Thoracic aorta (tissue), 2 donors: ENCODE measurements around the gene C4B. TPM values are rescaled to one million over a fixed set of nuclear protein-coding genes. Genes with fewer than 3 reads are reported as not detected.
"Not testable (repeated sequence)": the region's sequence is repeated elsewhere in the genome, so short reads cannot be mapped to it uniquely, and the experiment has no call there.

Source experiments
- ATAC-seq: fragments of 150-250 bp; one replicate; pipeline ENCODE4 v1.8.0; 2017; ENCODE audit warnings: low read depth; ENCODE audit not compliant: insufficient number of reproducible peaks, low FRiP score
- DNase-seq: peaks from one replicate; pipeline ENCODE4 v3.0.0-alpha.2; 2020; ENCODE audit warnings: low spot score
- H3K27ac ChIP-seq, 2 donors: fragments of 200-600 bp; sonication (generic); 1 replicate in 1 of 2; 2 replicates in 1 of 2; pipeline ENCODE4 v1.5.1; 2016; ENCODE audit warnings: mild to moderate bottlenecking in 2 of 2, moderate library complexity in 2 of 2
- H3K27me3 ChIP-seq: fragments of 200-600 bp; sonication (generic); replicated peaks from 2 replicates; pipeline ENCODE4 v1.6.0; 2016; ENCODE audit warnings: mild to moderate bottlenecking; ENCODE audit not compliant: insufficient read depth
- H3K36me3 ChIP-seq: fragments of 200-600 bp; sonication (generic); one replicate; pipeline ENCODE4 v1.5.1; 2016
- H3K4me1 ChIP-seq, 2 donors: fragments of 200-600 bp; sonication (generic); 1 replicate in 1 of 2; 2 replicates in 1 of 2; pipeline versions ENCODE4 v1.5.1 to v1.6.0; 2016; ENCODE audit warnings: low read depth in 2 of 2, mild to moderate bottlenecking in 1 of 2; ENCODE audit not compliant: control insufficient read depth in 1 of 2
- H3K4me3 ChIP-seq: fragments of 200-600 bp; sonication (generic); 2 replicates; pipeline ENCODE4 v1.5.1; 2016; ENCODE audit warnings: mild to moderate bottlenecking
- H3K9me3 ChIP-seq: fragments of 200-600 bp; sonication (generic); 2 replicates; pipeline ENCODE4 v1.5.1; 2016
- total RNA-seq, 2 donors: library from RNA; depleted of rRNA; stranded (reverse); fragments of >200 nt; gene quantifications; one replicate each; pipeline versions ENCODE4 v1.1.0 to v1.2.3, GENCODE V29; 2016

Gene C4B
- total RNA-seq, 2 donors from 2014 or later: 44.3 to 108 TPM

- H3K4me1 ChIP-seq, H3K4me3 ChIP-seq, H3K9me3 ChIP-seq, DNase-seq, H3K27me3 ChIP-seq, H3K27ac ChIP-seq, H3K36me3 ChIP-seq, ATAC-seq: not testable (repeated sequence)
Measured at GRCh38 chr6:32028631-32029030, 14.0 kb downstream of the C4B start.

- not testable (repeated sequence) for H3K36me3 ChIP-seq, H3K4me1 ChIP-seq, H3K27me3 ChIP-seq, ATAC-seq, H3K27ac ChIP-seq, H3K9me3 ChIP-seq, H3K4me3 ChIP-seq, DNase-seq
Measured at GRCh38 chr6:32029553-32029952, 15.0 kb downstream of the C4B start.

DNA sequence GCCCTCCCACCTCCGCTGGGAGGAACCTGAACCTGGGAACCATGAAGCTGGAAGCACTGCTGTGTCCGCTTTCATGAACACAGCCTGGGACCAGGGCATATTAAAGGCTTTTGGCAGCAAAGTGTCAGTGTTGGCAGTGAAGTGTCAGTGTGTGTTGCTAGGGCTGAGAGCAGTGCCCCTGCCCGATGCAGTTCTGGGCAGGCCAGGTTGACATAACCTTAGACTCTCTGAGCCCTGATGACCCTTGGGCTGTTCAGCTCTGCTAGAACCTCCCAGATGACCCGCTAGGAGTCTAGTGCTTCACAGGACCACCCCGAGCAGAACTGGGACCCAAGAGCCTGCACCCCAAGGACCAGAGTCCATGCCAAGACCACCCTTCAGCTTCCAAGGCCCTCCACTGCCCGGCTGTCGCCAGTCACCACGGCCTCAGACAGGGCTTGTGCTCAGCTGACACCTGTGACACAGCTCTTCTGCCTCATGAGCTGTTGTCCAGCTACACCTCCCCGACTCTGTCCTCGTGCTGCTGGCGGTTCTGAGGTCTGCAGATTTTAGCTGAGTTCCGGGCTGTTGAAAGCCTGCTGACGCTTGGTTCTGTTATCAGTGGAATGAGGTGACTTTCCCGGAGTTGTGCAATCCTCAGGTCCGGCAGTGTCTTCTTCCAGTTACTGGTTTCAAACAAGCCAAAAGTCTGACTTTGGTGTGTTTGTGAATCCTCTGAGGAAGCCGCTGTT is 20.9 kb downstream of the C4B start:
- H3K4me1 ChIP-seq, DNase-seq, H3K36me3 ChIP-seq, H3K9me3 ChIP-seq, H3K4me3 ChIP-seq, H3K27me3 ChIP-seq, H3K27ac ChIP-seq, ATAC-seq: not testable (repeated sequence)

DNA sequence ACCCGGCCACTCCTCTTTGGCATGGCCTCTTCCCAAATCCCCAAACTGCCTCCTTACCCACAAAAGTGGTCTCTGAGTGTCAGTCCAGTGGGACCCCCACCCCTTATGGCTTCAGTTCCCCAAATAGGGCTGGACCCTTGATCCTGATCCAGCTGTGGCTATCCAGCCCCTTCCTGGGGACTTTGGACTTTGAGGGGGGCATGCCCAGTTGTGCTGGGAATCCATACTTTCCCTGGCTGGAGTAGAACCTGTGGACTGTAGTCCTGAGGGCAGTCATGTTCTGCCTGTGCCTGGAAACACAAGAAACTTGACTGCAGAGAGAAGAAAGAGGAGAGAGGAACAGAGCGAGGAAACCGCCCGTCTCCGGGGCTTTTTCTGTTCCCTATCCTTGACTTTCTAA is 22.5 kb downstream of the C4B start:
- not testable (repeated sequence) for ATAC-seq, DNase-seq, H3K27me3 ChIP-seq, H3K4me1 ChIP-seq, H3K9me3 ChIP-seq, H3K27ac ChIP-seq, H3K36me3 ChIP-seq, H3K4me3 ChIP-seq

GRCh38 chr6:32037598-32038524 is 23.3 kb downstream of the C4B start, which contains the start of gene CYP21A2:
Gene CYP21A2, plus strand, starts transcription at chr6:32038415. Its CDS starts 8 bp downstream, at chr6:32038423.
- not testable (repeated sequence) for H3K27me3 ChIP-seq, H3K27ac ChIP-seq, H3K4me3 ChIP-seq, H3K9me3 ChIP-seq, ATAC-seq, DNase-seq, H3K4me1 ChIP-seq, H3K36me3 ChIP-seq

GRCh38 chr6:32038878-32039277 is 24.3 kb downstream of the C4B start:
- not testable (repeated sequence) for H3K27ac ChIP-seq, H3K36me3 ChIP-seq, H3K9me3 ChIP-seq, DNase-seq, H3K4me3 ChIP-seq, H3K4me1 ChIP-seq, H3K27me3 ChIP-seq, ATAC-seq

DNA sequence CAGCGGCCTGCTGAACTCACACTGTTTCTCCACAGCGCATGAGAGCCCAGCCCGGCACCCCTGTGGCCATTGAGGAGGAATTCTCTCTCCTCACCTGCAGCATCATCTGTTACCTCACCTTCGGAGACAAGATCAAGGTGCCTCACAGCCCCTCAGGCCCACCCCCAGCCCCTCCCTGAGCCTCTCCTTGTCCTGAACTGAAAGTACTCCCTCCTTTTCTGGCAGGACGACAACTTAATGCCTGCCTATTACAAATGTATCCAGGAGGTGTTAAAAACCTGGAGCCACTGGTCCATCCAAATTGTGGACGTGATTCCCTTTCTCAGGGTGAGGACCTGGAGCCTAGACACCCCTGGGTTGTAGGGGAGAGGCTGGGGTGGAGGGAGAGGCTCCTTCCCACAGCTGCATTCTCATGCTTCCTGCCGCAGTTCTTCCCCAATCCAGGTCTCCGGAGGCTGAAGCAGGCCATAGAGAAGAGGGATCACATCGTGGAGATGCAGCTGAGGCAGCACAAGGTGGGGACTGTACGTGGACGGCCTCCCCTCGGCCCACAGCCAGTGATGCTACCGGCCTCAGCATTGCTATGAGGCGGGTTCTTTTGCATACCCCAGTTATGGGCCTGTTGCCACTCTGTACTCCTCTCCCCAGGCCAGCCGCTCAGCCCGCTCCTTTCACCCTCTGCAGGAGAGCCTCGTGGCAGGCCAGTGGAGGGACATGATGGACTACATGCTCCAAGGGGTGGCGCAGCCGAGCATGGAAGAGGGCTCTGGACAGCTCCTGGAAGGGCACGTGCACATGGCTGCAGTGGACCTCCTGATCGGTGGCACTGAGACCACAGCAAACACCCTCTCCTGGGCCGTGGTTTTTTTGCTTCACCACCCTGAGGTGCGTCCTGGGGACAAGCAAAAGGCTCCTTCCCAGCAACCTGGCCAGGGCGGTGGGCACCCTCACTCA is 25.0 kb downstream of the C4B start:
- not testable (repeated sequence) for H3K36me3 ChIP-seq, ATAC-seq, H3K27ac ChIP-seq, H3K27me3 ChIP-seq, H3K4me3 ChIP-seq, H3K4me1 ChIP-seq, H3K9me3 ChIP-seq, DNase-seq

GRCh38 chr6:32040299-32041049 is 25.9 kb downstream of the C4B start:
- H3K27me3 ChIP-seq, H3K27ac ChIP-seq, H3K4me3 ChIP-seq, H3K9me3 ChIP-seq, H3K36me3 ChIP-seq, ATAC-seq, H3K4me1 ChIP-seq, DNase-seq: not testable (repeated sequence)

- not testable (repeated sequence) for H3K36me3 ChIP-seq, H3K9me3 ChIP-seq, H3K27ac ChIP-seq, ATAC-seq, DNase-seq, H3K27me3 ChIP-seq, H3K4me3 ChIP-seq, H3K4me1 ChIP-seq
Measured at GRCh38 chr6:32041050-32041321, 26.4 kb downstream of the C4B start.

DNA sequence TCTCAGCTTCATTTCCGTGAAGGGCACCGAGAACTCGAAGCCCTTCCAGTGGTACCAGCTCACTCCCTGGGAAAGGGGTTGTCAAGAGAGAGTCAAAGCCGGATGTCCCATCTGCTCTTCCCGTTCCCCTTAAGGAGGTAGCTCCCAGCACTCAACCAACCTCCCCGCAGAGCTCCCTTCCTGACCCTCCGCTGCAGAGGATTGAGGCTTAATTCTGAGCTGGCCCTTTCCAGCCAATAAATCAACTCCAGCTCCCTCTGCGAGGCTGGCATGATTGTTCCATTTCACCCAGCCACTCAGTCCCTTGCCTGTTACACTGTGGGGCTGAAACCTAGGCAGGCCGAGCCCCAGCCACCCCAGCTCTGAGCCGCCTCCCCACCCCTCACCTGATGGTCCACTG is 26.8 kb downstream of the C4B start:
- not testable (repeated sequence) for H3K9me3 ChIP-seq, H3K27ac ChIP-seq, DNase-seq, H3K4me3 ChIP-seq, ATAC-seq, H3K36me3 ChIP-seq, H3K4me1 ChIP-seq, H3K27me3 ChIP-seq

- H3K4me3 ChIP-seq, DNase-seq, ATAC-seq, H3K9me3 ChIP-seq, H3K4me1 ChIP-seq, H3K36me3 ChIP-seq, H3K27me3 ChIP-seq, H3K27ac ChIP-seq: not testable (repeated sequence)
Measured at GRCh38 chr6:32042276-32042675, 27.7 kb downstream of the C4B start.
